Mesendoderm (in vitro differentiated cells): ENCODE data around the gene NBPF1.
"Not testable (repeated sequence)": the region's sequence is repeated elsewhere in the genome, so short reads cannot be mapped to it uniquely, and the experiment has no call there.

Source experiments
- DNase-seq: peaks from one replicate; pipeline ENCODE4 v3.0.0; 2013
- H2AK5ac ChIP-seq: 2 replicates; pipeline ENCODE4 v1.6.1; 2013; ENCODE audit warnings: low read length, inconsistent platforms
- H2BK120ac ChIP-seq: 2 replicates; pipeline ENCODE4 v1.6.1; 2013; ENCODE audit warnings: low read depth, mild to moderate bottlenecking, low read length, moderate library complexity, mixed read lengths
- H2BK15ac ChIP-seq: replicated peaks from 2 replicates; pipeline ENCODE4 v1.6.1; 2013; ENCODE audit warnings: low read depth, mild to moderate bottlenecking, moderate library complexity
- H2BK5ac ChIP-seq: 2 replicates; pipeline ENCODE4 v1.6.1; 2013; ENCODE audit warnings: low read length, inconsistent platforms
- H3K18ac ChIP-seq: 2 replicates; pipeline ENCODE4 v1.6.1; 2013; ENCODE audit warnings: mild to moderate bottlenecking, low read length, mixed read lengths
- H3K23ac ChIP-seq: one replicate; pipeline ENCODE4 v1.6.1; 2013; ENCODE audit warnings: low read length
- H3K27ac ChIP-seq: 2 replicates; pipeline ENCODE4 v1.5.1; 2013; ENCODE audit warnings: low read depth, mild to moderate bottlenecking, inconsistent platforms, low read length, moderate library complexity
- H3K27me3 ChIP-seq: 2 replicates; pipeline ENCODE4 v1.6.1; 2013; ENCODE audit warnings: low read length, control low read depth, mild to moderate bottlenecking, inconsistent platforms; ENCODE audit not compliant: insufficient read depth, poor library complexity
- H3K36me3 ChIP-seq: 2 replicates; pipeline ENCODE4 v1.6.1; 2013; ENCODE audit warnings: low read length, inconsistent platforms; ENCODE audit not compliant: control insufficient read depth, insufficient read depth
- H3K4ac ChIP-seq: one replicate; pipeline ENCODE4 v1.6.1; 2013; ENCODE audit warnings: low read depth, mild to moderate bottlenecking, low read length, moderate library complexity
- H3K4me1 ChIP-seq: 2 replicates; pipeline ENCODE4 v1.6.1; 2013; ENCODE audit warnings: low read depth, low read length, inconsistent platforms; ENCODE audit not compliant: control insufficient read depth
- H3K4me2 ChIP-seq: 2 replicates; pipeline ENCODE4 v1.6.1; 2013; ENCODE audit warnings: low read length
- H3K4me3 ChIP-seq: 2 replicates; pipeline ENCODE4 v1.5.1; 2013; ENCODE audit warnings: mild to moderate bottlenecking, low read length
- H3K56ac ChIP-seq: one replicate; pipeline ENCODE4 v1.6.1; 2013; ENCODE audit warnings: low read length
- H3K79me1 ChIP-seq: 2 replicates; pipeline ENCODE4 v1.6.1; 2013; ENCODE audit warnings: low read length, inconsistent platforms
- H3K79me2 ChIP-seq: 2 replicates; pipeline ENCODE4 v1.6.1; 2013; ENCODE audit warnings: mild to moderate bottlenecking, low read length; ENCODE audit not compliant: control insufficient read depth, insufficient read depth
- H3K9ac ChIP-seq: 2 replicates; pipeline ENCODE4 v1.6.1; 2013; ENCODE audit warnings: low read length, inconsistent platforms
- H4K5ac ChIP-seq: one replicate; pipeline ENCODE4 v1.6.1; 2013; ENCODE audit warnings: low read length
- H4K8ac ChIP-seq: one replicate; pipeline ENCODE4 v1.6.1; 2013; ENCODE audit warnings: low read depth, mild to moderate bottlenecking, control low read depth, low read length, moderate library complexity
- WGBS: extraction: QIAGEN DNeasy Blood & Tissue Kit; methylation state at CpG from one replicate; pipeline ENCODE4 v1.1.7; 2013; ENCODE audit warnings: low lambda C conversion rate, missing lambda C conversion rate; ENCODE audit not compliant: insufficient coverage; ENCODE audit errors: extremely low coverage; 5-methylcytosine and 5-hydroxymethylcytosine counted together

Gene NBPF1

GRCh38 chr1:16532235-16532991, 81.0 kb downstream of the NBPF1 start:
- peak; percentile 6 for DNase-seq
- not testable (repeated sequence) for H2BK15ac ChIP-seq, H3K27me3 ChIP-seq, H3K27ac ChIP-seq, H3K23ac ChIP-seq, H4K8ac ChIP-seq, H3K4me2 ChIP-seq, H3K4ac ChIP-seq, H3K79me1 ChIP-seq, H3K36me3 ChIP-seq, H2BK5ac ChIP-seq, H3K4me3 ChIP-seq, H3K4me1 ChIP-seq, H2AK5ac ChIP-seq, H3K79me2 ChIP-seq, H3K9ac ChIP-seq, H3K18ac ChIP-seq, H2BK120ac ChIP-seq, H4K5ac ChIP-seq
- peak overlapping the region; percentile 49 for H3K56ac ChIP-seq
- no CpG with 5 or more reads among the region's 32 CpGs for WGBS

GRCh38 chr1:16528338-16528737, 85.0 kb downstream of the NBPF1 start:
- H3K4me2 ChIP-seq, H3K4me1 ChIP-seq, H4K5ac ChIP-seq, H3K27me3 ChIP-seq, H4K8ac ChIP-seq, H3K4ac ChIP-seq, H2BK15ac ChIP-seq, H3K9ac ChIP-seq, H3K27ac ChIP-seq, DNase-seq, H3K36me3 ChIP-seq, H2BK120ac ChIP-seq, H2BK5ac ChIP-seq, H3K4me3 ChIP-seq, H3K18ac ChIP-seq, H2AK5ac ChIP-seq, H3K79me2 ChIP-seq, H3K79me1 ChIP-seq, H3K23ac ChIP-seq, H3K56ac ChIP-seq: not testable (repeated sequence)
- WGBS, result no CpG with 5 or more reads among the region's 3 CpGs

DNA sequence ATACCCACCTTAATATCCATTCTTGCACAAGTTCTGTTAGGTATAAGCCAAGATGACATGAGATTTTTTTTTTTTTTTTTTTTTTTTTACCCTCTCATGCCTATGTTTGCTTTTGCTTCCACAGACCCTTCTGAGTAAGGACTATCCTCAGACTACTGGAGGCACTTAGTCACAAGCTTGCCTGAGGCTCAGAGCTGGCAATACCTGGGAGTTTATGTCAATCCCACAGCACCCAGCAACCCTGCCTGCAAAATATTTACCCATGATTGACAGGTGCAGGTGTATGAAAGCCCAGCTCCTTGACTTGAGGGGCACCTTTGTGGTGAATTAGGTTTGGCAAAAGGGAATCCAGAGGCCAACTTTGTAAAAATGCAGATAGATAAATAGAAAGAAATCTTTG, 87.6 kb downstream of the NBPF1 start:
- H2AK5ac ChIP-seq, H3K27ac ChIP-seq, H3K79me1 ChIP-seq, H3K4ac ChIP-seq, H2BK15ac ChIP-seq, H2BK5ac ChIP-seq, H2BK120ac ChIP-seq, H3K18ac ChIP-seq, H3K79me2 ChIP-seq, H4K8ac ChIP-seq, H3K4me2 ChIP-seq, H3K23ac ChIP-seq, DNase-seq, H3K9ac ChIP-seq, H4K5ac ChIP-seq, H3K4me3 ChIP-seq, H3K56ac ChIP-seq, H3K27me3 ChIP-seq, H3K4me1 ChIP-seq, H3K36me3 ChIP-seq: not testable (repeated sequence)

DNA sequence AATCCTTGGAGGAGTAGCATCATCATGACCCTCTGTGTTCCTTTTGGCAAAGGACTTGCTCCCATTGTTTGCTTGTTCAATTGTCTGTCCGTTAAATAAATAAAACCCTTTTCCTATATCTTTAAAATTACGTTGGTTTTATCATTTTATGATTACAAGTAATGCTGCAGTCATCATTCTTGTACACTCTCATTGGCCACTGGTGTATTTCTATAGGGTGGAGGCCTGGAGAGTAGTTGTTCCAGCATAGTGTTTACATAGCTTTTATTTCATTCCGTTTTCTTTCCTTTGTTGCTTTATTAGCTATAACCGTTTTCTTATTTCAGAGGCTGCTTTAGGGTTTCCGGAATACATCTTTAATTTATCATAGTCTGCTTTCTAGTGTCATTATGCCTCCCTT, 91.7 kb downstream of the NBPF1 start:
- not testable (repeated sequence) for H3K18ac ChIP-seq, H3K79me2 ChIP-seq, H3K23ac ChIP-seq, H2BK15ac ChIP-seq, DNase-seq, H3K4me1 ChIP-seq, H2AK5ac ChIP-seq, H4K5ac ChIP-seq, H2BK120ac ChIP-seq, H3K56ac ChIP-seq, H2BK5ac ChIP-seq, H4K8ac ChIP-seq, H3K4ac ChIP-seq, H3K36me3 ChIP-seq, H3K4me3 ChIP-seq, H3K79me1 ChIP-seq, H3K4me2 ChIP-seq, H3K9ac ChIP-seq, H3K27ac ChIP-seq, H3K27me3 ChIP-seq
- no CpG with 5 or more reads among the region's 5 CpGs for WGBS

DNA sequence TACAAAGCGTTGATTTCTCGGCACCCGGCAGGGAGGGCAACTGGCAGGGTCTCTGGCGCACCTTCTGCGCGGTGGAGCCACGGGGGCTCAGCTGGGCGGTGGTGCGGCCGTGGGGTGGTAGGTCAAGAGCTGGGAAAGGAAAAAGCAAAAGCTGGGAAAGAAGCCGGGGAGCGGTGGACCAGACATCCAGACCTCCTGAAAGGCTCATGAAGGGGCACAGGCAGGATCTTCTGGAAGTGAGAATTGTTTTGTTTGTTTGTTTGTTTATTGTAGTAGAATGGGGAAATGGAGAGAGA, 92.1 kb downstream of the NBPF1 start:
- H3K56ac ChIP-seq, result peak overlapping the region; percentile 71
- no peak overlapping the region for H3K27ac ChIP-seq
- no peak overlapping the region for H3K23ac ChIP-seq
- H3K9ac ChIP-seq, result peak overlapping the region; percentile 42
- H3K4me3 ChIP-seq, result peak overlapping the region; percentile 40
- no peak overlapping the region for H2BK120ac ChIP-seq
- H3K4me2 ChIP-seq, result peak overlapping the region; percentile 21
- no peaks in the 10 kb centered on the region for H3K79me1 ChIP-seq
- no peak overlapping the region for H3K18ac ChIP-seq
- no peaks in the 10 kb centered on the region for H3K36me3 ChIP-seq
- H3K4me1 ChIP-seq, result no peaks in the 10 kb centered on the region
- H3K4ac ChIP-seq, result no peak overlapping the region
- no peak overlapping the region for H2BK15ac ChIP-seq
- no peaks in the 10 kb centered on the region for H3K27me3 ChIP-seq
- DNase-seq, result no peak
- whole genome bisulfite sequencing, result no CpG with 5 or more reads among the region's 12 CpGs
- no peaks in the 10 kb centered on the region for H3K79me2 ChIP-seq
- no peak overlapping the region for H4K8ac ChIP-seq
- H2AK5ac ChIP-seq, result no peak overlapping the region
- no peak overlapping the region for H4K5ac ChIP-seq
- H2BK5ac ChIP-seq, result no peak overlapping the region
